Type B pancreatic cell (in vitro differentiated cells): ENCODE measurements around the gene TERT. TPM values are rescaled to one million over a fixed set of nuclear protein-coding genes. Genes with fewer than 3 reads are reported as not detected.

Experiments
- DNase-seq: peaks from one replicate; pipeline ENCODE4 v3.0.0; 2021; ENCODE audit warnings: mixed read lengths; ENCODE audit not compliant: unreplicated experiment; ENCODE audit errors: extremely low spot score
- H3K27ac Mint-ChIP-seq: 2 replicates; pipeline ENCODE4 v1.8.0; 2021; ENCODE audit warnings: mild to moderate bottlenecking, mixed read lengths
- H3K27me3 Mint-ChIP-seq: 2 replicates; pipeline ENCODE4 v1.8.0; 2021; ENCODE audit warnings: mixed read lengths
- H3K36me3 Mint-ChIP-seq: 2 replicates; pipeline ENCODE4 v1.8.0; 2021; ENCODE audit warnings: mixed read lengths
- H3K4me1 Mint-ChIP-seq: one replicate; pipeline ENCODE4 v1.8.0; 2021; ENCODE audit warnings: mixed read lengths; ENCODE audit not compliant: unreplicated experiment
- H3K4me3 Mint-ChIP-seq: 2 replicates; pipeline ENCODE4 v1.8.0; 2021; ENCODE audit warnings: mild to moderate bottlenecking, mixed read lengths
- H3K9me3 Mint-ChIP-seq: 2 replicates; pipeline ENCODE4 v1.8.0; 2021; ENCODE audit warnings: mixed read lengths
- CTCF ChIP-seq: fragments of 200-600 bp; sonication (generic); conservative IDR thresholded peaks from 2 replicates; pipeline ENCODE4 v1.5.0; 2021; ENCODE audit warnings: antibody characterized with exemption, mild to moderate bottlenecking
- total RNA-seq: library from RNA; stranded (reverse); gene quantifications from 2 replicates; pipeline ENCODE4 v1.2.1, GENCODE V29; 2021; ENCODE audit warnings: low replicate concordance

TERT gene
- total RNA-seq, 1 donor from 2014 or later: 2.4 TPM

GRCh38 chr5:1315709-1316587, 21.1 kb upstream of the TERT start:
- H3K4me3 Mint-ChIP-seq: peak overlapping the region; percentile 36
- no peaks in the 10 kb centered on the region for H3K9me3 Mint-ChIP-seq
- no peaks in the 10 kb centered on the region for H3K27me3 Mint-ChIP-seq
- peaks cover 10% of the 10 kb centered on the region for H3K4me1 Mint-ChIP-seq
- DNase-seq: peak; percentile 58
- H3K36me3 Mint-ChIP-seq: no peaks in the 10 kb centered on the region
- H3K27ac Mint-ChIP-seq: peak overlapping the region; percentile 58
- no peak for TF ChIP-seq CTCF

GRCh38 chr5:1315018-1315708, 20.3 kb upstream of the TERT start:
- Mint-ChIP-seq H3K27ac (no peak overlapping the region), H3K27me3 (peaks cover 3% of the 10 kb centered on the region), H3K36me3 (no peaks in the 10 kb centered on the region), H3K4me3 (no peak overlapping the region), H3K9me3 (peaks cover 5% of the 10 kb centered on the region), H3K4me1 (peaks cover 10% of the 10 kb centered on the region)
- TF ChIP-seq CTCF: no peak
- peak; percentile 55 for DNase-seq

GRCh38 chr5:1314564-1314982, 19.7 kb upstream of the TERT start:
- no peak overlapping the region for H3K27ac Mint-ChIP-seq
- H3K4me3 Mint-ChIP-seq: no peak overlapping the region
- H3K27me3 Mint-ChIP-seq: peaks cover 5% of the 10 kb centered on the region
- no peak for TF ChIP-seq CTCF
- no peaks in the 10 kb centered on the region for H3K36me3 Mint-ChIP-seq
- peaks cover 7% of the 10 kb centered on the region for H3K9me3 Mint-ChIP-seq
- DNase-seq: no peak
- peaks cover 10% of the 10 kb centered on the region for H3K4me1 Mint-ChIP-seq

GRCh38 chr5:1312993-1313833, 18.3 kb upstream of the TERT start:
- DNase-seq: peak; percentile 43
- TF ChIP-seq CTCF: no peak
- Mint-ChIP-seq H3K27me3 (peaks cover 5% of the 10 kb centered on the region), H3K9me3 (peaks cover 7% of the 10 kb centered on the region), H3K4me1 (peaks cover 10% of the 10 kb centered on the region), H3K36me3 (no peaks in the 10 kb centered on the region), H3K27ac (no peak overlapping the region), H3K4me3 (no peak overlapping the region)

- peak; percentile 62 for DNase-seq
- H3K27ac Mint-ChIP-seq: no peak overlapping the region
- H3K4me3 Mint-ChIP-seq: no peak overlapping the region
- H3K4me1 Mint-ChIP-seq: peaks cover 10% of the 10 kb centered on the region
- TF ChIP-seq CTCF: no peak
- peaks cover 7% of the 10 kb centered on the region for H3K9me3 Mint-ChIP-seq
- H3K36me3 Mint-ChIP-seq: no peaks in the 10 kb centered on the region
- H3K27me3 Mint-ChIP-seq: peaks cover 5% of the 10 kb centered on the region
Measured at GRCh38 chr5:1312206-1312605, 17.3 kb upstream of the TERT start.
